SU-DHL-6 (cell line): ENCODE measurements around the gene PTPRK.

Source experiments
- EZH2phosphoT487 ChIP-seq: fragments of 200-600 bp; sonication (generic), shearing (Covaris generic); conservative IDR thresholded peaks from 2 replicates; pipeline ENCODE4 v1.6.1; 2018; ENCODE audit warnings: mild to moderate bottlenecking, antibody characterized with exemption, low read length, moderate library complexity, mixed read lengths
- TF ChIP-seq, protein P1 (sequence below): fragments of 200-600 bp; sonication (generic); IDR thresholded peaks from one replicate; pipeline ENCODE4 v1.5.1; 2017; ENCODE audit warnings: antibody characterized with exemption, mild to moderate bottlenecking, low read length, moderate library complexity; ENCODE audit not compliant: insufficient read depth, poor library complexity, severe bottlenecking

DNA sequence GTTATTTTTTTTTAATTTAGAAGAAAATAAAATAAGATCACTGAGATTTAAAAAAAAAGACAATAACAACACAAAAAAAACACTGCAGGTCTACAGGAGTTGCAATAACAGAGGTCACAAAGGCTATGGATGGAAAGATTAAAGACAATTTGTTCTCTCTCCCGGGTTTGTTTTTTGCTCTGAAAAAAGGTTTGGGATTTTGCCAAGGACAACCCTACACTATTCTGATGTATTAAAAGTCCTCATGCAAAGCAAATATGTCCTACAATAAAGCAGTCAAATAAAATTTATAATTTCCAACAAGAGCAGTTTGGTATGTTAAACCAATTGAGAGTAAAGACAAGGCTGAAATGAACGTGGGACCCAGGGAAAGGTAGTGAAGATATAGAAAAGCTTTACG, 55.6 kb downstream of the PTPRK start:
- TF ChIP-seq, protein P1, sequence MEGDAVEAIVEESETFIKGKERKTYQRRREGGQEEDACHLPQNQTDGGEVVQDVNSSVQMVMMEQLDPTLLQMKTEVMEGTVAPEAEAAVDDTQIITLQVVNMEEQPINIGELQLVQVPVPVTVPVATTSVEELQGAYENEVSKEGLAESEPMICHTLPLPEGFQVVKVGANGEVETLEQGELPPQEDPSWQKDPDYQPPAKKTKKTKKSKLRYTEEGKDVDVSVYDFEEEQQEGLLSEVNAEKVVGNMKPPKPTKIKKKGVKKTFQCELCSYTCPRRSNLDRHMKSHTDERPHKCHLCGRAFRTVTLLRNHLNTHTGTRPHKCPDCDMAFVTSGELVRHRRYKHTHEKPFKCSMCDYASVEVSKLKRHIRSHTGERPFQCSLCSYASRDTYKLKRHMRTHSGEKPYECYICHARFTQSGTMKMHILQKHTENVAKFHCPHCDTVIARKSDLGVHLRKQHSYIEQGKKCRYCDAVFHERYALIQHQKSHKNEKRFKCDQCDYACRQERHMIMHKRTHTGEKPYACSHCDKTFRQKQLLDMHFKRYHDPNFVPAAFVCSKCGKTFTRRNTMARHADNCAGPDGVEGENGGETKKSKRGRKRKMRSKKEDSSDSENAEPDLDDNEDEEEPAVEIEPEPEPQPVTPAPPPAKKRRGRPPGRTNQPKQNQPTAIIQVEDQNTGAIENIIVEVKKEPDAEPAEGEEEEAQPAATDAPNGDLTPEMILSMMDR: no peak
- TF ChIP-seq EZH2phosphoT487: no peak
